CD14-positive monocyte (primary cell): ENCODE measurements around the gene NBPF1. TPM values are rescaled to one million over a fixed set of nuclear protein-coding genes. Genes with fewer than 3 reads are reported as not detected.
"Not testable (repeated sequence)": the region's sequence is repeated elsewhere in the genome, so short reads cannot be mapped to it uniquely, and the experiment has no call there.

Experiments
- DNase-seq, 3 donors: peaks; one replicate each; pipeline ENCODE4 v3.0.0-alpha.2; 2011 to 2022
- H2AFZ ChIP-seq: 2 replicates; pipeline ENCODE4 v1.6.0; 2012; ENCODE audit warnings: mild to moderate bottlenecking, low read depth, low read length, inconsistent platforms; ENCODE audit not compliant: insufficient read depth, poor library complexity, severe bottlenecking
- H3K27ac ChIP-seq, 2 donors: 1 replicate in 1 of 2; 2 replicates in 1 of 2; pipeline ENCODE4 v1.5.1; 2012 to 2013; ENCODE audit warnings: low read length in 2 of 2, control low read depth in 1 of 2, inconsistent platforms in 1 of 2, low read depth in 1 of 2, mild to moderate bottlenecking in 1 of 2
- H3K27me3 ChIP-seq, 2 donors: one replicate each; pipeline versions ENCODE4 v1.6.0 to v1.6.1; 2011 to 2013; ENCODE audit warnings: low read length in 2 of 2; ENCODE audit not compliant: control insufficient read depth in 2 of 2, insufficient read depth in 2 of 2
- H3K36me3 ChIP-seq, 2 donors: replicated peaks in 1 of 2; 1 replicate in 1 of 2; 2 replicates in 1 of 2; pipeline versions ENCODE4 v1.5.1 to v1.6.1; 2012 to 2013; ENCODE audit warnings: low read length in 2 of 2, control low read depth in 1 of 2, inconsistent platforms in 1 of 2, mild to moderate bottlenecking in 1 of 2; ENCODE audit not compliant: insufficient read depth in 2 of 2, control insufficient read depth in 1 of 2
- H3K4me1 ChIP-seq, 2 donors: 1 replicate in 1 of 2; 2 replicates in 1 of 2; pipeline versions ENCODE4 v1.5.1 to v1.6.1; 2012 to 2013; ENCODE audit warnings: low read length in 2 of 2, control low read depth in 1 of 2, inconsistent platforms in 1 of 2, mild to moderate bottlenecking in 1 of 2, moderate library complexity in 1 of 2; ENCODE audit not compliant: insufficient read depth in 2 of 2, control insufficient read depth in 1 of 2
- H3K4me2 ChIP-seq: replicated peaks from 2 replicates; pipeline ENCODE3; 2012; ENCODE audit warnings: low read length, moderate library complexity, mild to moderate bottlenecking; ENCODE audit not compliant: poor library complexity, severe bottlenecking; ENCODE audit errors: extremely low read depth
- H3K4me3 ChIP-seq, 3 experiments: fragments of 200-600 bp in 1 of 3; sonication (generic) in 1 of 3; replicated peaks in 1 of 3; 1 replicate in 2 of 3; 2 replicates in 1 of 3; pipeline ENCODE4 v1.5.1; 2011 to 2013; ENCODE audit warnings: low read length in 3 of 3, mild to moderate bottlenecking in 3 of 3, control low read depth in 2 of 3, low read depth in 2 of 3, inconsistent platforms in 1 of 3, moderate library complexity in 1 of 3
- H3K79me2 ChIP-seq: 2 replicates; pipeline ENCODE4 v1.6.0; 2012; ENCODE audit warnings: mild to moderate bottlenecking, control low read depth, inconsistent platforms, low read length, moderate library complexity; ENCODE audit not compliant: insufficient read depth
- H3K9ac ChIP-seq: 2 replicates; pipeline ENCODE4 v1.6.0; 2017; ENCODE audit warnings: low read length, mild to moderate bottlenecking; ENCODE audit not compliant: insufficient read depth, poor library complexity, severe bottlenecking
- H3K9me3 ChIP-seq, 2 donors: replicated peaks in 1 of 2; 1 replicate in 1 of 2; 2 replicates in 1 of 2; pipeline versions ENCODE4 v1.5.1 to v1.6.1; 2012 to 2013; ENCODE audit warnings: low read length in 2 of 2, control low read depth in 1 of 2; ENCODE audit not compliant: control insufficient read depth in 1 of 2, insufficient read depth in 1 of 2
- H4K20me1 ChIP-seq: 2 replicates; pipeline ENCODE4 v1.6.0; 2012; ENCODE audit warnings: mild to moderate bottlenecking, low read length, control low read depth, moderate library complexity; ENCODE audit not compliant: insufficient read depth
- H3K27ac Mint-ChIP-seq, 7 donors: one replicate each; pipeline ENCODE4 v1.8.0; 2020; ENCODE audit warnings: mild to moderate bottlenecking in 7 of 7, mixed read lengths in 7 of 7, moderate library complexity in 6 of 7, inconsistent platforms in 2 of 7
- H3K27me3 Mint-ChIP-seq, 3 donors: one replicate each; pipeline ENCODE4 v1.8.0; 2021 to 2022; ENCODE audit warnings: low read depth in 3 of 3, mild to moderate bottlenecking in 3 of 3, mixed read lengths in 3 of 3, moderate library complexity in 3 of 3, inconsistent platforms in 1 of 3
- H3K36me3 Mint-ChIP-seq, 2 donors: one replicate each; pipeline ENCODE4 v1.8.0; 2020; ENCODE audit warnings: mixed read lengths in 2 of 2, inconsistent platforms in 1 of 2, mild to moderate bottlenecking in 1 of 2
- H3K4me1 Mint-ChIP-seq: one replicate; pipeline ENCODE4 v1.8.0; 2020; ENCODE audit warnings: mild to moderate bottlenecking, mixed read lengths
- H3K4me3 Mint-ChIP-seq, 2 donors: one replicate each; pipeline ENCODE4 v1.8.0; 2020; ENCODE audit warnings: mild to moderate bottlenecking in 2 of 2, mixed read lengths in 2 of 2, moderate library complexity in 1 of 2
- H3K9me3 Mint-ChIP-seq, 7 donors: one replicate each; pipeline ENCODE4 v1.8.0; 2020 to 2022; ENCODE audit warnings: mixed read lengths in 7 of 7, mild to moderate bottlenecking in 6 of 7, moderate library complexity in 6 of 7, inconsistent platforms in 2 of 7
- WGBS: methylation state at CpG from one replicate; pipeline ENCODE4 v1.1.5; 2013; ENCODE audit warnings: missing lambda C conversion rate; ENCODE audit not compliant: insufficient coverage; 5-methylcytosine and 5-hydroxymethylcytosine counted together
- intact Hi-C, 2 donors: fragments of 100-400 bp; cut with micrococcal nuclease; formaldehyde crosslinking; loops; one replicate each; pipeline versions ENCODE4 v1.15.0 to v1.15.1; 2023
- polyA plus RNA-seq, 3 donors: library from polyadenylated mRNA; depleted of rRNA in 1 of 3; unstranded in 2 of 3; stranded (reverse) in 1 of 3; fragments of 300-500 nt in 2 of 3; fragments of >200 nt in 1 of 3; fragmentation: Illumina TruSeq in 2 of 3; gene quantifications; 1 replicate in 2 of 3; 2 replicates in 1 of 3; pipeline ENCODE4 v1.2.3, GENCODE V29; 2012 to 2021

NBPF1 gene
- polyA plus RNA-seq, 3 donors, result 2.6 to 9.0 (median 4.3) TPM

DNA sequence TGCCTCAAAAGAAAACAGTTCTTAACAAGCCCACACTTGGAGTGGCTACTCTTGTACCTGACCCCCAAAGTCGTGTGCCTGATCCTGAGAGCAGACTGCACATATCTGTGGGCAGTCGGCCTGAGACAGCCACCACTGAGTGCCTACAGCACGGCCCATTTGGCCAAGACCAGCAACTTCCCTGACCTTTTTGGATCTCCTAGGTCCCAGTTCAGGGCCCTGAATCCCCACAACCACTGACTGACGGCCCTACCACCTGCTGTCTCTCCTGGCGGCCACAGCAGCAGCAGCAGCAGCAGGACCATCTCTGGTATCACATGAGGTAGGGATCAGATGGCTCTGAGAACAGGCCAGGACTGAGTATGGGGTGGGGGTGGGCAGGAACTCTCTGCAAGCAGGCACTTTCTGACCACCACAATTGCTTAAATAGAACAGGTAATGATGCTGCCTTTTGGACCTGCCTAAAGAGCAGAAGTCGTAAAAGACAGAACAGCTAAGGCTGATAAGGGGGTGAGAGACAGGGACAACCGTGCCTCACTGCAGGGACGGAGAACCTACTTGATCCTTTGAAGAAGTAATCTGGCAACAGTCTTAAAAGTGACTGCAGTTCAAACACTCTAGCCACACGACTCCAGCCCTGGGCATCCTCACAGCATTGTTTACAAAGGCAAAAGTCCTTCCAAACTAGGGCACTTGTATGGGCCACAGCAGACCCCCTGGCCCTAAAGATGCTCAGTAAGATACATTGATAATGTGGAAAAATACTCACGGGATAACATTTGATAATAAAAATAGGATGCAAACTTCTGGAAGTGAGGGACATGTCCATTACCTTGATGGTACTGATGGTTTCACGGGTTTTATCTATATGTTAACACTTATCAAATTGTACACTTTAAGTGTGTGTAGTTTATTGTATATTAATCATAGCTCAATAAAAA, 26.0 kb upstream of the NBPF1 start:
- H3K4me1 Mint-ChIP-seq, H3K9ac ChIP-seq, H3K27ac Mint-ChIP-seq, H3K27me3 ChIP-seq, H3K4me2 ChIP-seq, H3K4me3 ChIP-seq, H3K27ac ChIP-seq, H3K27me3 Mint-ChIP-seq, H3K4me3 Mint-ChIP-seq, H3K9me3 ChIP-seq, H3K9me3 Mint-ChIP-seq, H3K36me3 Mint-ChIP-seq, DNase-seq, H2AFZ ChIP-seq: not testable (repeated sequence)
- intact Hi-C loops, result loop anchor here in 1 of 2 donors (10.0 kb wide), 1 partner anchor 265 kb away; no protein-coding TSS in a partner anchor
- Histone ChIP-seq H4K20me1 (peaks cover 27% of the 10 kb centered on the region), H3K4me1 (peaks cover 18 to 20% of the 10 kb centered on the region in 2 donors), H3K79me2 (peaks cover 79% of the 10 kb centered on the region), H3K36me3 (peaks cover 18 to 44% of the 10 kb centered on the region in 2 donors)
- WGBS, result 98% methylated on average over 10 of the region's 11 CpGs

DNA sequence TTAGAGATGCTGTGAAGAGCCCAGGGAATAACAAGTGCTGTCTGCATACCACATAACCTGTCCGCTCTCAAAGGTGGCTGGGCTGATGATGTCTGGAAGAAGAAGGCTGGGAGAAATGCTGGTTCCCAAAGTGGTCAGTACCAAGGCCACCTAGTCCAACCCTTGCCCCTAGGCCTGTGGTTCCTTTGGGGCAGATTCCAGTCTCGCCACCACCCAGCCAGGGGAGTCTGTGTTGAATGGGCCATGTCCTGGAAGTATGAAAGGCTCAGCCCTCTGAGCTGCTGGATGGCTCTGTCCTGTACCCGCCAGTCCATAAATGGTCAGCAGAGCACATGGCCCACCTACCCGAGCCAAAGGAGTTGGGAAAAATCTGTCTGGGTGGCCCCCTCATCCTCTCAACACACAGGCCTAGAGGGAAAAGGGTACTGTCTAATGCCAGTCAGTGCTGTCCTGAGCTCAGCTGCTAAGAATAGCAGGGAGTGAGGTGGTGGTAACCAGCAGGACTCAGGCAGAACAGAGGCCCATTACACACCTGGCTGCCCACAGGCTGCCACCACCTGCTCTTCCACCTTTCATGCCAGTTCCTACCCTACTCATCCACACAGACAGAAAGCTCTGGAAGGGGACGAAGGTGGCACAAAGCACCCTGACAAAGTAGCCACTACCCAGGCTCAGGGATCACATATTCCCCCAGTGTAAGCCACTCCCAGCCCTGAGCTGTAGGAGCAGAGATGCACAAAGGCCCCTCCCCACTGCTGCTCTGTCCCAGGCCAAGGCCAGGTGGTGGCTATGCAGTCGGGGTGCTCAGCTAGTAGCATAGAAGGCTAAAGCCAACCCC, 24.8 kb upstream of the NBPF1 start:
- H3K79me2 ChIP-seq, result peaks cover 67% of the 10 kb centered on the region
- H3K27me3 ChIP-seq, result not testable (repeated sequence)

DNA sequence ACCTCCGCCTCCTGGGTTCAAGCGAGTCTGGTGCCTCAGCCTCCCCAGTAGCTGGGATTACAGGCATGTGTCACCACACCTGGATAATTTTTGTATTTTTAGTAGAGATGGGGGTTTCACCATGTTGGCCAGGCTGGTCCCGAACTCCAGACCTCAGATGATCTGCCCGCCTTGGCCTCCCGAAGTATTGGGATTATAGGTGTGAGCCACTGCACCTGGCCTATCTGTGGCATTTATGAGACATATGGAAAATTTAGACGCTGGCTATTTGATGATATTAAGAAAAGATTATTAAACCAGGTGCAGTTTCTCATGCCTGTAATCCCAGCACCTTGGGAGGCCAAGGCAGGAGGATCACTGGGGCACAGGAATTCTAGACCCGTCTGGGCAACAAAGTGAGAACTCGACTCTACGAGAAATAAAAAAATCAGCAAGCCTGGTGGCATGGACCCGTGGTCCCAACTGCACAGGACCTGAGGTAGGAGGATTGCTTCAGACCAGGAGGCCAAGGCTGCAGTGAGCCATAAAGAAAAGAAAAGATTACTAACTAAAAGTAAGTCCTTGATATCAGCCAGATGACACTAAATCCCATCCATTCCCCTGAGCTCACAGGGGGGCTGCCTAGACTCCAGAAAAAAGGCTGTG, 23.3 kb upstream of the NBPF1 start:
- Histone ChIP-seq H4K20me1 (peaks cover 27% of the 10 kb centered on the region), H3K36me3 (peaks cover 45 to 71% of the 10 kb centered on the region in 2 donors), H3K79me2 (peaks cover 53% of the 10 kb centered on the region)
- not testable (repeated sequence) for H3K4me3 ChIP-seq, H3K4me1 ChIP-seq, H3K27ac Mint-ChIP-seq, H3K9me3 Mint-ChIP-seq, DNase-seq, H3K9ac ChIP-seq, H3K27ac ChIP-seq, H3K4me2 ChIP-seq, H3K27me3 Mint-ChIP-seq, H2AFZ ChIP-seq, H3K9me3 ChIP-seq, H3K27me3 ChIP-seq, H3K4me3 Mint-ChIP-seq, H3K4me1 Mint-ChIP-seq
- peaks cover 33 to 35% of the 10 kb centered on the region in 2 donors for H3K36me3 Mint-ChIP-seq
- intact Hi-C loops, result loop anchor here in 1 of 2 donors (2.0 kb wide), 1 partner anchor 14 kb away; no protein-coding TSS in a partner anchor
- 94% methylated on average over 10 of the region's 10 CpGs for WGBS

More for the DNA sequence above, 24.8 kb upstream of the NBPF1 start:
- H3K9ac ChIP-seq, H3K4me1 Mint-ChIP-seq, H3K4me3 ChIP-seq, H3K4me1 ChIP-seq, DNase-seq, H3K9me3 Mint-ChIP-seq, H3K27ac ChIP-seq, H3K27ac Mint-ChIP-seq, H3K27me3 Mint-ChIP-seq, H3K4me2 ChIP-seq, H3K9me3 ChIP-seq, H2AFZ ChIP-seq, H3K4me3 Mint-ChIP-seq: not testable (repeated sequence)
- intact Hi-C loops, result loop anchor here in 1 of 2 donors (2.0 kb wide), 1 partner anchor 15 kb away; no protein-coding TSS in a partner anchor
- H3K36me3 Mint-ChIP-seq, result peaks cover 18 to 20% of the 10 kb centered on the region in 2 donors
- Histone ChIP-seq H3K36me3 (peaks cover 30 to 56% of the 10 kb centered on the region in 2 donors), H4K20me1 (peaks cover 27% of the 10 kb centered on the region)
- WGBS, result 99% methylated on average over 3 of the region's 6 CpGs
